Measurements from ENCODE around the gene POFUT1.

- TF ChIP-seq YY1 (IDR thresholded peaks at IDR 0.05; ENCODE audit: insufficient read depth, insufficient read length) (no peak), ZNF274 (IDR thresholded peaks at IDR 0.05; ENCODE audit: low read depth, low read length) (no peak), SUZ12 (IDR thresholded peaks at IDR 0.05; ENCODE audit: extremely low read depth, insufficient read depth, insufficient read length) (no peak)
Measured at GRCh38 chr20:32248043-32248442, 40.4 kb downstream of the POFUT1 start.
